Stimulated activated CD8-positive, alpha-beta memory T cell treated with anti-CD3 and anti-CD28 coated beads, Interleukin-12 subunit alpha, Interleukin-12 subunit beta, amount 100 ng/mL, for 24 hours (primary cell): ENCODE data around the gene FIGLA.
"Not testable (repeated sequence)": the region's sequence is repeated elsewhere in the genome, so short reads cannot be mapped to it uniquely, and the experiment has no call there.

ENCODE experiments used
- DNase-seq: peaks from one replicate; pipeline ENCODE4 v3.0.0-alpha.2; 2020; ENCODE audit errors: extremely low read depth

FIGLA gene

DNA sequence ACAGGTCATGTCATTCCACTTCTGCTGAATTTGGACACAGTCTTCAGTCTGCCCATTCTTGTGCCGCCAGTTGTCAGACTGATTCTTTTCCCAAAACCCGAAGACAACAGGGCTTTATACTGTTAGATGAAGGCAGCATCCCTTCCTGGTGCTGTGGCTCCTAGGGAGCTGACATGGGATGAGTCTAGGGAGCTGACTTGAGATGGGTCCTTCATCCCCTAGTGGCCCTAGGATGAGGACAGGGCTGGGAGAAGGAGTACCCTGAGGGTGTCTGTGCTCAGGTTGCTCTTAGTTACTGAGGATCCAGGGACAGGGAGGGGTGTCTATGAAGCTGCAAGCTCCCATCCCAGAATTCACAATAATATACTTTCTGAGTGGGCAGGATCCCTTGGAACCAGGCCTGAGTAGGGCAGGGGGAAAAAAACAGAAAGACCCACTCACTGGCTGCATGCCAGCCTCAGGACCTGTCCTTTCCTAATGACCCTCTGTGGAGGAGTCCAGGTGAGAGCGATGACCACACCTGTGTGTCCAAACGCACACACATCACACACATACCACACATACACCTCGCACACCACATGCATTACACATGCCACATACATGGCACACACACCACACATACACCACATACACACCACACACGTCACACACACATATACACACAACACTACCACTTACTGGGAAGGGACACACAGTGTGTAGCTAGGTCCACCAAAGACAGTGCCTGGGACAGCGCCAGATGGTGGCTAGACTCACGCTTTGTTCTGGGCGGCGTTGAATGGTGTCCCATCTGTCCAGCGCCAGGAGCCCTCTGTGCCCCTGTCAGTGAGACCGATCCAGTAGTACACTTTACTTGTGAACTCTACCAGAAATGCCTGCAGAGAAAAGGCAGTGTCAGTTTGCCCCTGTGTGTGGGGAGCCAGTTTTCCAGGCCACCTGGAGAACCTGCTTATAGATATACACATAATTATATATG is 18.8 kb upstream of the FIGLA start:
- DNase-seq: no peak

DNA sequence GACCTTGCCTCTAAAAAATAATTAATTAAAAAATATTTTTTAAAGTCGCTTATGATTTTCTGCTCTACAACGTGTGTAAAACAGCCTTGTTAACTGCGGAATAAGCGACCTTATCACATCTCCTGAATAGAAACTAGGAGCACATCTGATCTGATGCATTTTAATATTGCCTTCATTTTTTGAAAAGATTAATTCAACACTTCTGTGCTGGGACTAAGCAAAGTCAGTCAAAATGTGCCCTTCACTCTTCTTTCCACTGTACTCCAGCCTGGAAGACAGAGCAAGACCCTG is 17.3 kb upstream of the FIGLA start:
- no peak for DNase-seq

DNA sequence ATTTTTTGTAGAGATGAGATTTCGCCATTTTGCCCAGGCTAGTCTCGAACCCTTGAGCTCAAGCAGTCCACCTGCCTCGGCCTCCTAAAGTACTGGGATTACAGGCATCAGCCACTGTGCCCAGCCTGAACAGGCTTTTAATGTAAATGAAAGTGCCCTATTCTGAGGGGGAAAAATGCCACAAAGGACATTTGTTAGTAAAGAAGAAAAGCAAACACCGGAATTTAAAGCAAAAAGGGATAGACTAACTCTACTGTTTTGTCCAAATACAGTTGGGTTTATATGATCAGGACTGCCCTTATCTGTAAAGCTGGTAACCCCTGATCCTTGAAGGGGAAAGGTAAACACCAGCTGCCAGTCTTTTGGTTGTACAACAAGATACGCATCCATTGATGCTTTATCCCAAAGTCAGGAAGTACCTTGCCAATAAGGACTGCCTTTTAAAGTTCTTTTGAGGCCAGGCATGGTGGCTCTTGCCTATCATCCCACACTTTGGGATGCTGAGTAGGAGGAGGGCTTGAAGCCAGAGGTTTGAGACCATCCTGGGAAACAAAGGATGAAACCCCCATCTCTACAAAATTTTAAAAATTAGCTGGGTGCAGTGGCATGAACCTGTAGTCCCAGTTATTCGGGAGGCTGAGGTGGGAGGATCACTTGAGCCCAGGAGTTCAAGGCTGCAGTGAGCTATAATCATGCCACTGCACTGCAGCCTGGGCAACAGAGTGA is 16.8 kb upstream of the FIGLA start:
- no peak for DNase-seq

DNA sequence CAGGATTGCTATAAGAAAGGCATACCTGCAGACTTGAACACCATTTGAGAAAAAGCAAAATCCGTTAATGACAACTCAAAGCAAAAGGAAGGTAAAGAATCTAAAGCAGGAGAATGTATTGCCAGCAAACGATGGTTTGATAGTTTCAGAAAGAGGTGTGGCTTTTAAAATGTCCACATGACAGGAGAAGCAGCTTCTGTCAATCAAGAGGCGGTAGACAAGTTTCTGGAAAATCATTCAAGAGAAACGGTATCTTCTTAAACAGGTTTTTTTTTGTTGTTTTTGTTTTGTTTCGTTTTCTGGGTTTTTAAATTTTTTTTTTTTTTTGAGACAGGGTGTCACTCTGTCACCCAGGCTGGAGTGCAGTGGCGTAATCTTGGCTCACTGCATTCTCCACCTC is 16.2 kb upstream of the FIGLA start:
- DNase-seq: no peak

DNA sequence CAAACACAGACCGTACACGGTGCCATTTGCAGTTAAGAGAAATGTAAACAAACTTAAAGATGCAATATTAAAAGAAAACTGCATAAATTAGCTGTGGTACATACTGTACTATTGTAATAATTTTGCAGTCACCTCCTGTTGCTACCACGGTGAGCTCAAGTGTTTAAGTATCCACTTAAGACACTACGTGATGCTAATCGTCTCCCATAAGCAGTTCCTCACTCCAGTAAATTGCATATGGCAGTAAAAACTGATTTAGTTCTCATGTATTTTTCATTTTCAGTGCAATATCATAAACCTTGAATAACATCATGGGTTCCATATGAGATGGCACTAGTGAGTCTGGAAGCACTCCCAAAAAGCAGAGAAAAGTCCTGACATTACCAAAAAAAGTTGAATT is 15.6 kb upstream of the FIGLA start:
- no peak for DNase-seq

DNA sequence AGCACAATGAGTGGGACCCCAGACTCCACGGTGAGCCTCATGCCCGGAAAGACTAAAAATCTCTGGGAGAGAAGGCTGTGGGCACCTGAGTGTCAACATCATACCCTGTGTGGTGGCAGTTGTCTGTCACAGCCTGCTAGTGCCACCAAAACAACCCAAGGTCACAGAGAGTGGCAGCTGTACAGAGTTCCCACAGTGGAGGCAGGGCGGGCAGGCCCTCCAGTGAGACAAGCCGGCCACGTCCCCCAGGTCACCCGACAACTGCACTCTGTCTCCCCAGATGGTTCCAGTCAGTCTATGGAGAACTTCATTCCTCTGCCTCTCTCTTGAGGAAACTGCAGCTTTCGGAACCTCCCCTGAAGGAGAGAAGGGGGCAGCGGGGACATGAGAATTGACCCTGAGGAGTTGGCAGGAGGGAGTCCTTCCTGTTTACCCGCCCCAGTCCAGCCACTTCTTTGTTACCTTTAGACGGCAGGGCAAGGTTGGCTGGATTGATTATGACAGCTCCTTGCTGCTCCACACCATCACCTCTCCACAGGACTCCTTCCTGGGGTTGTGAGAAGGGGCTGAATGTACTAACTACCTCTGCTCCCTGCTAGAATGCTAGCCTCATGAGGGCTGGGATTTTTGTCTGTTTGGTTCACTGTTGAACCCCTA is 11.3 kb upstream of the FIGLA start:
- no peak for DNase-seq

DNA sequence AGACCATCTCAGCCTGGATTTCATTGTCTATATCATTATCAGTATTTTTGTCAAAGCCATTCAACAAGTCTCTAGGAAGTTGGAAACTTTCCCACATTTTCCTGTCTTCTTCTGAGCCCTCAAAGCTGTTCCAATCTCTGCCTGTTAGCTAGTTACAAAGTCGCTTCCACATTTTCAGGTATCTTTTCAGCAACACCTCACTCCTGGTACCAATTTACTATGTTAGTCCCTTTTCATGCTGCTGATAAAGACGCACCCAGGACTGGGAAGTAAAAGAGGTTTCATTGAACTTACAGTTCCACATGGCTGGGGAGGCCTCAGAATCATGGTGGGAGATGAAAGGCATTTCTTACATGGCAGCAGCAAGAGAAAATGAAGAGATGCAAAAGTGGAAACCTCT is 9.3 kb upstream of the FIGLA start:
- DNase-seq: no peak

DNA sequence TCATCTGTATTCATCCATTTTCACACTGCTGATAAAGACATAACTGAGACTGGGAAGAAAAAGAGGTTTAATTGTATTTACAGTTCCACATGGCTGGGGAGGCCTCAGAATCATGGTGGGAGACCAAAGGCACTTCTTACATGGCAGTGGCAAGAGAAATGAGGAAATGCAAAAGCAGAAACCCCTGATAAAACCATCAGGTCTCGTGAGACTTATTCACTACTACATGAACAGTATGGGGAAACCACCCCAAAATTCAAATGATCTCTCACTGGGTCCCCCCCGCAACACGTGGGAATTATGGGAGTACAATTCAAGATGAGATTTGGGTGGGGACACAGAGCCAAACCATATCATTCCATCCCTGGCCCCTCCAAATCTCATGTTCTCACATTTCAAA is 7.6 kb upstream of the FIGLA start:
- not testable (repeated sequence) for DNase-seq

DNA sequence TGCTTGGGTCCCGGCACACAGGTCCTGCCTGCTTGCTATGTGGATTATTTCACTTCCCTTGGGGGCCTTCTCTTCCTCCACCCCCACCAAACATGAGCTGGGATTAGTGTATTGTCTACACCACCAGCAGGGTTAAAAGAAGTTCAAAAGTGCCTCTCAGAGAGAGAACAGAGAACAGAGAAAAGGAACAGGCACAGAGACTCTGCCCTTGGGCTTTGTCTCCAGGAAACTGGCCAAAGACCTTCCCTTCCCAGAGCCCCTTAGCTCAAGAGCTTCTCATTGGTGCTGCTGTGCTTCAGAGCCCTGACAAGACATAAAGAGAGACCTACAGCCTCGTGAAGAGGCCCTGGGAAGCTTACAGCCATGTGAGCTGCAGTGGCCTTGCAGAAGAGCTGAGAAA is 7.1 kb upstream of the FIGLA start:
- DNase-seq: no peak

DNA sequence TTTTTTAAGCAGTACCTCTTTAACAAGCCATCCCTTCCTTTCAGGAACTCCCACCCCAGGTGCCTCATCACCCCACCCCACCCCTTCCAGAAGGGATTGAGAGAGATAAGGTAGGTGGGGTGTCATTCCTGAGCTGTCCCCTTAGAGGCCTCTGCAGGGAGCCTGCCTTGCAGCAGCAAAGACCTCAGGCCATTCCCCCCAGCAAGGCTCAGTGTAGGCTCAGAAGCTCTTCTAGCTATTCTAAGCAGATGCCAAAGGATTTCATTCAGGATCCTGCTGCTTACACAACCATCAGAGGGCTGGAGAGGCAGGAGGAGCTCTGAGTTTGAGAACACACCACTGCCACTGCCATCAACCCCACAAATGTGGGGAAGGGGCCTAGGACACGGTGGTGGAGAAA is 5.8 kb upstream of the FIGLA start:
- DNase-seq: no peak

DNA sequence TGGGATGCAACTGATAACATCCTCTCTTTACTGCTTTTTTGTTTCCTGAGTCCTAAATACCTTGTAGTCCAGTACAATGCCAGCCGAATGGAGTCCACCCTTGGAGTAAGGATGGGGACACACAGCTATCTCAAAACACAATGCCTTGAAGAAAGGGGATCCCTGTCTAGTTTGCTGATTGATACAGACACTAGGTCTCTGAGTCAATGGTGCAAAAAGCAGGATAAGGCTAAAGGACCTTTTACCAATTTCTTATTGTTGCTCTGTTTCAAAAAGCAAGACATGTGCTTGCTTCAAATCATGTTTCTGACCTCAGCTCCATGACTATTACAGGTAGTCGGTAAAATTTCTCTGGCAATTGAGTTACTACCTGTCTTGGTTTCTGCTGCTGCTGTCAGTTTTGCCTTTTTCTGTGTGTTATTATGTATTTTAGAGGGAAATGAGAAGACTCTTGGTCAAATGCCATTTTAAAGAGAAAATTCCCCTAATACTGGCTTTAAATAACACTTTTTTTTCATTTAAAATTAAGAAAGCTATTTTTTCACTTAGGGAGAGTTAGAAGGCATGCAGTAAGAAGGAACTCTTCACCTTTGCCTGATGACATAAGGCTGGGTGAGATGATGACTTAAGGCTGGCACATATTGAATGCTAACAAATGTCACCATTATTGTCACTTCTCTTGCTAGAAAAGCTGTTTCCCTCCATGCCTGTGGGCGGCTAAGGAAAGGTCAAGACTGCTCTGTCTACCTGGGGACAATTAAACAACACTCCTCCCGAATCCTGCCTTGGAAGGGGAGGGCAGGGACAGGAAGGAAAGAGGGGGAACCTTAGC is 4.9 kb upstream of the FIGLA start:
- no peak for DNase-seq

DNA sequence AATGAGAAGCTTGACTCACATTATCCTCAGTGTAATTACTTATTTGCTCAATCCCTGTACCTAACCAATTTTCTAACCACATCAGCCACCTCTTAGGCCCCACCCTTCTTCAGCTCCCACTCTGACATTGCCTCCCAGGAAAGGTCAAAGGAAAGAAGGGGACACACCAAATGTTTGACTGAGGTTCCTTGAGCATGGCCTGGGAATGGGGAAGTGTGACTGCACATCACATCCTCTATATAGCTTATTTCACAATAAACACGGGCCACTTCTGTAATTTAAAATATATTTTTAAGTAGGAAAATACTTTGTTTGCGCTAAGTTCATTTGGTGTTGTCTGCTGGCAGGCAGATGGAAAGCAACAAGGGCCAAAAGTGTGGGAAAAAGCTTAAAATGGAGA is 3.0 kb upstream of the FIGLA start:
- no peak for DNase-seq

DNA sequence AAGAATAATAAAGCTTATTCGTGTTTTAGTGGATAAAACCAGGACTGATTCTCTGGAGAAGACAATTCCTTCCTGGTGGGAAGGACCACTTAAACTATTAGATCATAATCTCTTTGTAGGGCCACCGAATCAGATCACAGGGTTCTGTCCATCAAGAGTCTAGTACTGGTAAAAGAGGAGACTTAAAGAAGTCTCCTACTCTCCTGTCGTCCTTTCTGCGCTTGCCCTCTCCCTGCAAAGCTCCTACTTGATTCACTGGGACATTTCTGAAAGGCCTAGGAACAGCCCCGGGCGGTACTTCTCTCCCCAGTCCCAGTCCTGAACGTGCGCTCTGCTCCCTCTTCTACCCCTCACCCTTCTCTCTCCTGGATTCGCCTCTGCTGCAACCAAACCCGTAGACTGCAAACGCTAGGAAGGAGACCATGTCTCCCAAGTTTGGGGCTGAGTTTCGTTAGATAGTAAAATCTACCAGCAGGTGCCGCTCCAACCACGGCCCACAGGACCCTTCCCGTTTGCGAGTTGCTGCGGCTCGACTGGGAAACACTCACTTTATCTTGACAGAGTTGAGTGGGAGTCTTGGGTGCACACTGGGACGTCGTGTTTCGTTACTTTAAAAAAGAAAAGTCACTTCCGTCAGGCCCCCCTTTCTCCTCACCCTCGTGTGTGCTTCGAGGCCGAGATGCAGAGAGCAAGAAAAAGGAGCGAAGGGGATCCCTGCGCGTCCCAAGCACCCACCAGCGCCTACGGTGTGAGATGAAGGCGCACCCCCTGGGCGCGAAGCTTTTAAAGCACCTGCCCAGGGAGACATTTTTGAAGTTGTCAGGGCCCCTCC is 923 bp downstream of the FIGLA start:
- peak; percentile 23 for DNase-seq

DNA sequence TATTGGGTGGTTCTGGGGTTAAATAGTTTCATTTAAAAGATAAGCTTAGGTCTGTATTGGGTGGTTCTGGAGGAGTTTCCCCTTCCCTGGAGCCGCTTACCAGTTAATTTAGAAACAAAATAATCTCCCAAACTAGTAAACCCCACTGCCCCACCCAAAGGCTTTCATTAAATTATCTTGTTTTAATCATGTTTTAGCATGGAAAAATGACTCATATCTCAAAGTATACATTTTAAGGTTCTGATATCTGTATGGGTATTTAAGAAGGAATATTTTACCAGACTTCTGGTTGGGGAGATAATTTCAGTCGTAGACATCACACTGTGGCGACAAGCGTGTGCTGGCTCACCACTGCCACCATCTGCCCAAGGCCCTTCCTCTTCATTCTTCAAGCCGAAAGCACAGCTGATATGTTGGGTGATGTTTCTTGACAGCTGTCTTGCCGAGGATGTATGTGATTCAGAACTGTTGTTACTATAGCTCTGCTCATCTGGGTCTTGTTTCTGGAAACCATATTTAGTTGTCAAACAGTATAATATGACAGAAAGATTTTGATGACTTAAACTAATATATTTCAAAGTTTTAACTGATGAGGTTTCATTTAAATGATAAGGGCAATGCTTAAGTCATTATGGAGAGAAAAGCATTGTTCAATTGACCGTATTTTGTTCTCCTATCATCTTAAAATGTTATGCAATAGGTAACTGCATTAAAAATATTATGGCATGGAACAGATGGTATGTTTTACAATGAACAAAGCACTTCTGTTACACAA is 5.1 kb downstream of the FIGLA start:
- no peak for DNase-seq

DNA sequence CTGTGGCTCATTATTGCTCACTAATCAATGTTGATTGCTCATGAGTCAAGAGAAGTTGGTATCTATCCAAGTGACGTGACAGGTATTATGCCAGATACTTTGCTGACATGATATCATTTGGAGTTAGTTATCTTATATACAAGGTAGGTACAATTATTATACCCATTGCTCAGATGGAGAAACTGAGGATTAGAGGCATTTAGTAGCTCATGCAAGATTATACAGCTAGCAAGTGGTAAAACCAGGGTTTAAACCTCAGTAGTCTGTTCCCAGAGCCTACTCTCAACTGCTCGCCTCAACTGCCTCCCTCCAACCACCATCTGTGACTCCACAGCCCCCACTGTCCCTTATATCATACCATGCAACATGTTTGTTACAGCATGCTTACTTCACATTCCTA is 6.1 kb downstream of the FIGLA start:
- DNase-seq: no peak

DNA sequence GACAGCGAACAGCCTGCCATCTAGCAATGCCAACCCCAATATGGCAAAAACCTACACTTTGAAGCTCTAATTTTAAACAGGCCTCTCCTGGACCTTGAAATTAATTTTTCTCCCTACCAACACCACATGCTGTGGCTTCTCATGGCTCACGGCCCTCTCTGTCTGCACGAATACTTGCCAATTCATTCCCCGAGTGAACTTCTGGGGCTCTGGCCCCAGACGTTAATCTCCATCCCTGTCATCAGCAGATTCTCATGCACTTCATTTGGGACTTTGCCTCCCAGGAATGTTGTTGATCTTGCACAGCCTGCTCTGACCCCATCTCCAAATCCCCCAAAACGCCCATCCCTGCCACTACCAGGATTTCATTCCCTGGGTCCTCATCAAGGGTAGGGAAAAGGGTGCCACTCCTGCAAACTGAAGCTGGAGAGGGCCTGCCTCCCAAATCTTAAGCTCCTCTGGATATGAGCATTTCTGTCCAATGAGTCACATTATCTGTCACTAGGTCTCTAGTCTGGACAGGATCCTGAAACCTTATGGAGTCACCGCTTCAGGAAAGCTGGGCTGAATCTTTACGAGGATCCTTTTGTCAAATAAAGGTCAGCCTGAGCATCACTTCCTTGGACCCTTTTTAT is 10.4 kb downstream of the FIGLA start:
- no peak for DNase-seq

DNA sequence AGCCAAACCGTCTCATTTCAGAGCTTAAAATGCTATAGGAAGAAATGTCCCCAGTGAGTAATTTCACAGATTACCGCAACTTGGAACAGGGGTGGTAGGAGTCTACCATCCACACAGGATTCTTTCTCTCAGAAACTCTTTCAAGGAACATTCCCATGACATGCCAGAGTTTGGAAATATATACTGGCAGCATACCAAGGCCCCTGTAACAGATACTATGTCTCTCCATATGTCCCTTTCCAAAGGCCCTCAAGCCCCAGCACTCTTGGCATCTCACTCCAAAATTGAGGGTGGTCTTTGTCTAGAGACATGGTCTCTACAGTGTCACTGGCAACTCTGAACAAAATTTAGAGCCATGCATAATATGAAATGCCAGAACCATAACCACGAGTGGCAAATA is 11.0 kb downstream of the FIGLA start:
- no peak for DNase-seq

DNA sequence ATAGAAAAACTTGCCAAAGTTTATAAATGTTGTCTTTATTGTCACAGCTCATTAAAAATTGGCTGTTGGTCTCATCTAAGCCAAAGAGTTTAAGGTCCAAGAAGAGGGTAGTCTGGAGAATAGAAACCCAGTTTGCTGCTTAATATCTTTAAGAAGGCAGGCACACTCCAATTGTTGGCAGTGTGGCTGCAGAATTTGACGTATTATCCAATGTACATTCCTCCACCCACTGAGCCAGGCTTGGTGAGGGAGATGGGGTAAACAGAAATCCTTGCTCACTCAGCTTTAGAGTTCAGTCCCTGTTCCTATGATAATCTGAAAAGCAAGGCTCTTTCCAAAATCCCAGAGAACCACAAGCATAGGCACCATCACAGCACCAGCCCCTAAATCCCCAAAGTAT is 11.8 kb downstream of the FIGLA start:
- no peak for DNase-seq

DNA sequence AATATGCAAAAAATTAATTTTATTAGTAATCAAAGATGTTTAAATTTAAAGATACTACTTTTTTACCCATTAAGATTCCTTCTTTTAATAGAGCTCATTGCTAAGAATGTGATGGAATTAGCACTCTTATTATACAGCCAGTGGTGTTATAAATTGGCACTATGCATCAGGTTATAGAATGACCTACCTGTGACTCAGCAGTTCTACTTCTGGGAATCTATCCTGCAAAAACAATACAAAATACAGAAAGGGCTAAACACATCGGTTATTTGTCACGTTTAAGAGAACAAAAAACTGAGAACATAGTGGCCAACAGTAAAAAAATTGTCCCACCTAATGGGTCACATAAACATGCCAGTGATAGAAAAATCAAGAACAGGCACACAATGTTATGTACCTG is 13.0 kb downstream of the FIGLA start:
- no peak for DNase-seq

DNA sequence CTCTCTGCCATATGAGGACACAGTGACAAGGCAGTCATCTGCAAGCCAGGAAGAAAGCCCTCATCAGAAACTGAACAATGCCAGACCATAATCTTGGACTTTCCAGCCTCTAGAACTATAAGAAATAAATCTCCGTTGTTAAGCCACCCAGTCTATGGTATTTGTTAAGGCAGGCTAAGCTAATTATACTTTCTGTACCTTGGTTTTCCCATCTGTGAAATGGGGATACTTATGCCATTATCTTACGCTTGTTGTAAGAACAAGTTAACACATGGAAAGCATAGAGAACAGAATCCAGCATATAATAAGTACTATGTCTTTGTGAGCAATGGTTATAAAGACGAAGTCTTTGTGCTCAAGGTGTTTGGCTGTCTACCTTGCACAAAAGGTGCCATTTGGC is 14.2 kb downstream of the FIGLA start:
- no peak for DNase-seq
